Sigmoid colon (tissue), 4 donors: Measurements from ENCODE around the gene CFLAR.

Experiments
- CTCF ChIP-seq, 4 experiments: fragments of 450-650 bp in 3 of 4; fragments of 200-600 bp in 1 of 4; IDR thresholded peaks; one replicate each; pipeline ENCODE4 v1.5.1; 2016 to 2019; ENCODE audit warnings: antibody characterized with exemption in 4 of 4, mild to moderate bottlenecking in 3 of 4, moderate library complexity in 2 of 4
- EP300 ChIP-seq, 4 donors: sonication (generic); formaldehyde crosslinking; IDR thresholded peaks; one replicate each; pipeline ENCODE4 v1.6.1; 2017; ENCODE audit warnings: antibody characterized with exemption in 4 of 4
- POLR2A ChIP-seq, 2 donors: fragments of 450-650 bp; IDR thresholded peaks; one replicate each; pipeline ENCODE4 v1.6.1; 2016; ENCODE audit warnings: antibody characterized with exemption in 2 of 2, mild to moderate bottlenecking in 2 of 2, moderate library complexity in 2 of 2
- POLR2AphosphoS5 ChIP-seq, 4 donors: sonication (generic); formaldehyde crosslinking; IDR thresholded peaks; one replicate each; pipeline ENCODE4 v1.6.1; 2017; ENCODE audit warnings: antibody characterized with exemption in 4 of 4

GRCh38 chr2:201108341-201108740 is 7.6 kb upstream of the CFLAR start:
- TF ChIP-seq POLR2AphosphoS5 (IDR thresholded peaks at IDR 0.05) (no peak), CTCF (IDR thresholded peaks at IDR 0.05) (no peak), POLR2A (IDR thresholded peaks at IDR 0.05) (no peak), EP300 (IDR thresholded peaks at IDR 0.05) (no peak)
